K562 (cell line): ENCODE results near the gene WT1. TPM values are rescaled to one million over a fixed set of nuclear protein-coding genes. Genes with fewer than 3 reads are reported as not detected.

Experiments used
- BDP1 ChIP-seq: IDR thresholded peaks from 3 replicates; pipeline ENCODE4 v1.6.1; 2011; ENCODE audit not compliant: insufficient read length, insufficient read depth
- BMI1 ChIP-seq: fragments of 150-350 bp; IDR thresholded peaks from 2 replicates; pipeline ENCODE4 v1.6.1; 2014; ENCODE audit warnings: low read length
- CBX3 ChIP-seq, 2 experiments: IDR thresholded peaks; 1 replicate in 1 of 2; 2 replicates in 1 of 2; pipeline ENCODE4 v1.6.1; 2012; ENCODE audit warnings: inconsistent platforms in 2 of 2, low read length in 2 of 2, borderline replicate concordance in 1 of 2, control low read depth in 1 of 2
- CCNT2 ChIP-seq: IDR thresholded peaks from 2 replicates; pipeline ENCODE4 v1.6.1; 2011; ENCODE audit warnings: borderline replicate concordance, low read depth, mild to moderate bottlenecking, moderate library complexity, mixed read lengths, low read length; ENCODE audit not compliant: insufficient read length; ENCODE audit errors: extremely low read depth
- CREB1 ChIP-seq, 2 experiments: sonication (generic) in 1 of 2; formaldehyde crosslinking in 1 of 2; IDR thresholded peaks; 2 replicates each; pipeline versions ENCODE4 v1.6.1 to v1.8.0; 2012 to 2022; ENCODE audit warnings: inconsistent platforms in 1 of 2, mild to moderate bottlenecking in 1 of 2, missing genetic modification reagents in 1 of 2, moderate library complexity in 1 of 2
- ELF2 ChIP-seq: fragments of 250-450 bp; sonication (Bioruptor Pico); IDR thresholded peaks from 2 replicates; pipeline ENCODE4 v1.5.0; 2021; ENCODE audit warnings: mild to moderate bottlenecking
- FUS ChIP-seq: fragments of 200-400 bp; formaldehyde crosslinking; optimal IDR thresholded peaks from 2 replicates; pipeline ENCODE3; 2017; ENCODE audit warnings: low read depth, low read length
- HLTF ChIP-seq: fragments of 450-650 bp; IDR thresholded peaks from 2 replicates; pipeline ENCODE4 v1.6.1; 2016
- MBD2 ChIP-seq: sonication (generic); IDR thresholded peaks from 2 replicates; pipeline ENCODE4 v1.6.1; 2016; ENCODE audit warnings: low read depth, borderline replicate concordance
- MCM2 ChIP-seq: fragments of 450-650 bp; IDR thresholded peaks from 2 replicates; pipeline ENCODE4 v1.6.1; 2017; ENCODE audit warnings: low read depth, mild to moderate bottlenecking
- MTA1 ChIP-seq: fragments of 450-650 bp; IDR thresholded peaks from 2 replicates; pipeline ENCODE4 v1.6.1; 2017; ENCODE audit warnings: borderline replicate concordance
- NCOA6 ChIP-seq: fragments of 450-650 bp; IDR thresholded peaks from 2 replicates; pipeline ENCODE4 v1.6.1; 2017; ENCODE audit warnings: mild to moderate bottlenecking
- NFE2 ChIP-seq: IDR thresholded peaks from 2 replicates; pipeline ENCODE4 v1.6.1; 2014; ENCODE audit warnings: antibody characterized with exemption, low read depth
- RUNX1 ChIP-seq: sonication (generic); IDR thresholded peaks from 2 replicates; pipeline ENCODE4 v1.6.1; 2016; ENCODE audit warnings: antibody characterized with exemption, low read depth
- STAT5A ChIP-seq: IDR thresholded peaks from 2 replicates; pipeline ENCODE4 v1.6.1; 2012; ENCODE audit warnings: low read length, inconsistent platforms, borderline replicate concordance
- TBL1XR1 ChIP-seq, 2 experiments: IDR thresholded peaks; 2 replicates each; pipeline ENCODE4 v1.6.1; 2012; ENCODE audit warnings: improper control_type of control experiment in 2 of 2, low read length in 2 of 2, mild to moderate bottlenecking in 1 of 2
- ZBTB17 ChIP-seq: fragments of 450-650 bp; formaldehyde crosslinking; IDR thresholded peaks from 2 replicates; pipeline ENCODE4 v1.4.0; 2020; ENCODE audit warnings: mild to moderate bottlenecking
- ZKSCAN3 ChIP-seq: fragments of 250-450 bp; sonication (Bioruptor Pico); IDR thresholded peaks from 2 replicates; pipeline ENCODE4 v1.4.0; 2020
- ZNF212 ChIP-seq: fragments of 450-650 bp; formaldehyde crosslinking; IDR thresholded peaks from 2 replicates; pipeline ENCODE4 v1.4.0; 2020; ENCODE audit warnings: mild to moderate bottlenecking
- ZNF354B ChIP-seq: fragments of 250-450 bp; sonication (Bioruptor Pico); IDR thresholded peaks from 2 replicates; pipeline ENCODE4 v1.4.0; 2020
- ZNF583 ChIP-seq: fragments of 250-450 bp; sonication (Bioruptor Pico); IDR thresholded peaks from 2 replicates; pipeline ENCODE4 v1.4.0; 2020
- polyA plus RNA-seq, 8 experiments: library from polyadenylated mRNA; depleted of rRNA in 4 of 8; stranded (reverse) in 5 of 8; unstranded in 3 of 8; fragments of >200 nt; fragmentation: Nextera tagmentation in 2 of 8; fragmentation: Illumina TruSeq in 1 of 8; extraction: Ambion mirVana in 2 of 8; extraction: Trizol in 1 of 8; gene quantifications; 2 replicates each; pipeline versions ENCODE4 v1.2.1 to v1.2.3, GENCODE V29; 2011 to 2014; ENCODE audit warnings: inconsistent platforms in 1 of 8, missing spikeins in 1 of 8
- total RNA-seq, 7 experiments: library from RNA; depleted of rRNA in 6 of 7; stranded (reverse); fragments of >200 nt in 6 of 7; fragmentation: Illumina TruSeq in 2 of 7; extraction: Trizol in 2 of 7; gene quantifications; 2 replicates each; pipeline versions ENCODE4 v1.2.1 to v1.2.3, GENCODE V29; 2011 to 2021; ENCODE audit warnings: low replicate concordance in 1 of 7
- TF ChIP-seq, protein P1 (sequence below): fragments of 450-650 bp; IDR thresholded peaks from 2 replicates; pipeline ENCODE4 v1.6.1; 2016; ENCODE audit warnings: antibody characterized with exemption
- TF ChIP-seq, protein P2 (sequence below): sonication (generic); formaldehyde crosslinking; IDR thresholded peaks from 2 replicates; pipeline ENCODE4 v1.4.0; 2020; ENCODE audit warnings: mild to moderate bottlenecking, missing genetic modification reagents
- TF ChIP-seq, protein P3 (sequence below): fragments of 250-450 bp; sonication (Bioruptor Pico); IDR thresholded peaks from 2 replicates; pipeline ENCODE4 v1.5.1; 2021; ENCODE audit warnings: mild to moderate bottlenecking

Gene WT1
- total and polyA plus RNA-seq, 9 of the 15 experiments (the other 6 are each of a cell fraction or from before 2014, with no cell fraction given) = 7.1 to 33.8 (median 19.4) TPM

DNA sequence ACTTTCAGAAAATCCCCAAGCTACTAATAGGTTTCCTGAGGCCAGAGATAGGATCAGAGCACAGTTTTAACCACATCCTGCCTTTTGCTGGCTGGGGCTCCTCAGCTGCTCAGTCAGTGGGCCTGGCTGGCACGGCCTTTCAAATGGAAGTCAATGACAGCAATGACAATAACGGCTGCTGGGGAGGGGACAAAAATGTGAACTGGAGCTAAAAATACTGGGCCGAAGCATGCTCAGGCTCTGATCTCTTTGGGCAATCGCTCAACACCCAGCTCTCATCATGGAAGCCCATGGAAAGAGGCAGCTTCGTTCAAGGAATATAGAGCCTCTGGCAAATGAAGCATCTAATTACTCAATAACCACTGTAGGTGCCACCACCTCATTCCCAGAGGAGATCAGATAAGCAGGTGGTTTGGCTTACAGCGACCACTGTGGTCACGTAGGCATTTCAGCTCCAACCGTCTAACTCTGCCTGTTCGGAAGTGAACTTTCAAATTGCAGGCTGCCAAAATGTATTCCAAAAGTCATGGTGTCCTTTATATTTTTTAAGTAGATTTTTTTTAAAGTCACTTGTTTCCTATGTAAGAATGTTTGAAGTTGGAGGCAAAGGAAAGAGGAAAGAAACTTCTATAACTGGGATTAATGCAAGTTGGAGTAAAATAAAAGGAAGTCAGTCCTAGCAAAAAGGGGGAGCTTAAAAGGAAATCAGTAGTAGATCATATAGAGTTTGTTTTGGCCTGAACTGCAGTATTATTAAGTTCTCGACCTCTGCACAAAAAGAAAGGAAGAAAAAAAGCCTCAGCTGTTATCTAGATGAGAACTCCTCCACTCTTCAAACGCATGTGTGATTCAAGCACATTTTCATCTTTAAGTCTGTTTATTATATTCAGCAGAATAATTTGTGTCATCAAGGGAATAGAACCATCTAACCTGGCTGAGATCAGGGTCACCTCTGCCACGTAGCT is 14.1 kb downstream of the WT1 start (continued):
- TF ChIP-seq NCOA6 = no peak
- 0 out of 2 replicates have a peak, but pooled peaks have one; percentile 12 for TF ChIP-seq ELF2 (CRISPR knock-in tag)
- no peak for TF ChIP-seq RUNX1
- no peak; the same call in 1 of the 2 replicates for TF ChIP-seq STAT5A
- TF ChIP-seq MCM2 = no peak
- TF ChIP-seq NFE2 = no peak
- peak; percentile 51; the same call in 1 of the 2 replicates for TF ChIP-seq ZNF583
- TF ChIP-seq CBX3 (IDR thresholded peaks at IDR 0.05; ENCODE audit: borderline replicate concordance in 1 of 2, low read length in 2 of 2) = peak in 1 of 2 experiments; percentile 64; a peak in 1 of 3 replicates
- 0 out of 4 replicates have a peak, but pooled peaks of 1 of the 2 experiments have one; percentile 30 for TF ChIP-seq TBL1XR1 (IDR thresholded peaks at IDR 0.05; ENCODE audit: low read length in 2 of 2)
- no peak for TF ChIP-seq ZNF212
- no peak for TF ChIP-seq ZKSCAN3 (CRISPR knock-in tag)
- TF ChIP-seq MTA1 = 0 out of 2 replicates have a peak, but pooled peaks have one; percentile 15
- TF ChIP-seq, protein P1, sequence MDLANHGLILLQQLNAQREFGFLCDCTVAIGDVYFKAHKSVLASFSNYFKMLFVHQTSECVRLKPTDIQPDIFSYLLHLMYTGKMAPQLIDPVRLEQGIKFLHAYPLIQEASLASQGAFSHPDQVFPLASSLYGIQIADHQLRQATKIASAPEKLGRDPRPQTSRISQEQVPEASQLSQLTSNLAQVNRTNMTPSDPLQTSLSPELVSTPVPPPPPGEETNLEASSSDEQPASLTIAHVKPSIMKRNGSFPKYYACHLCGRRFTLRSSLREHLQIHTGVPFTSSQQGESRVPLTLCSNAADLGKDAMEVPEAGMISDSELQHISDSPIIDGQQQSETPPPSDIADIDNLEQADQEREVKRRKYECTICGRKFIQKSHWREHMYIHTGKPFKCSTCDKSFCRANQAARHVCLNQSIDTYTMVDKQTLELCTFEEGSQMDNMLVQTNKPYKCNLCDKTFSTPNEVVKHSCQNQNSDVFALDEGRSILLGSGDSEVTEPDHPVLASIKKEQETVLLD = no peak; the same call in 1 of the 2 replicates
- TF ChIP-seq ZBTB17 = peak; percentile 69; the same call in 1 of the 2 replicates
- no peak for TF ChIP-seq HLTF
- TF ChIP-seq, protein P2, sequence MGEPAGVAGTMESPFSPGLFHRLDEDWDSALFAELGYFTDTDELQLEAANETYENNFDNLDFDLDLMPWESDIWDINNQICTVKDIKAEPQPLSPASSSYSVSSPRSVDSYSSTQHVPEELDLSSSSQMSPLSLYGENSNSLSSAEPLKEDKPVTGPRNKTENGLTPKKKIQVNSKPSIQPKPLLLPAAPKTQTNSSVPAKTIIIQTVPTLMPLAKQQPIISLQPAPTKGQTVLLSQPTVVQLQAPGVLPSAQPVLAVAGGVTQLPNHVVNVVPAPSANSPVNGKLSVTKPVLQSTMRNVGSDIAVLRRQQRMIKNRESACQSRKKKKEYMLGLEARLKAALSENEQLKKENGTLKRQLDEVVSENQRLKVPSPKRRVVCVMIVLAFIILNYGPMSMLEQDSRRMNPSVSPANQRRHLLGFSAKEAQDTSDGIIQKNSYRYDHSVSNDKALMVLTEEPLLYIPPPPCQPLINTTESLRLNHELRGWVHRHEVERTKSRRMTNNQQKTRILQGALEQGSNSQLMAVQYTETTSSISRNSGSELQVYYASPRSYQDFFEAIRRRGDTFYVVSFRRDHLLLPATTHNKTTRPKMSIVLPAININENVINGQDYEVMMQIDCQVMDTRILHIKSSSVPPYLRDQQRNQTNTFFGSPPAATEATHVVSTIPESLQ = no peak
- no peak for TF ChIP-seq BDP1
- no peak for TF ChIP-seq BMI1
- no peak for TF ChIP-seq FUS
- TF ChIP-seq CREB1 (IDR thresholded peaks at IDR 0.05) = no peak
- no peak for TF ChIP-seq CREB1 (CRISPR knock-in tag; IDR thresholded peaks at IDR 0.05)
- TF ChIP-seq CCNT2 = no peak
- TF ChIP-seq, protein P3, sequence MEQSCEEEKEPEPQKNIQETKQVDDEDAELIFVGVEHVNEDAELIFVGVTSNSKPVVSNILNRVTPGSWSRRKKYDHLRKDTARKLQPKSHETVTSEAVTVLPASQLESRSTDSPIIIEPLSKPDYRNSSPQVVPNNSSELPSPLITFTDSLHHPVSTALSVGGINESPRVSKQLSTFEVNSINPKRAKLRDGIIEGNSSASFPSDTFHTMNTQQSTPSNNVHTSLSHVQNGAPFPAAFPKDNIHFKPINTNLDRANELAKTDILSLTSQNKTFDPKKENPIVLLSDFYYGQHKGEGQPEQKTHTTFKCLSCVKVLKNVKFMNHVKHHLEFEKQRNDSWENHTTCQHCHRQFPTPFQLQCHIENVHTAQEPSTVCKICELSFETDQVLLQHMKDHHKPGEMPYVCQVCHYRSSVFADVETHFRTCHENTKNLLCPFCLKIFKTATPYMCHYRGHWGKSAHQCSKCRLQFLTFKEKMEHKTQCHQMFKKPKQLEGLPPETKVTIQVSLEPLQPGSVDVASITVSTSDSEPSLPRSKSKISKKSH = 0 out of 2 replicates have a peak, but pooled peaks have one; percentile 32
- TF ChIP-seq ZNF354B (CRISPR knock-in tag) = no peak
- TF ChIP-seq MBD2 = 0 out of 2 replicates have a peak, but pooled peaks have one; percentile 17
